ENCODE measurements around the gene NFE2L2. TPM values are rescaled to one million over a fixed set of nuclear protein-coding genes. Genes with fewer than 3 reads are reported as not detected.

Gene NFE2L2
- polyA plus RNA-seq, 1 of the 3 experiments (the other 2 are of a cell fraction) = 40.9 TPM

DNA sequence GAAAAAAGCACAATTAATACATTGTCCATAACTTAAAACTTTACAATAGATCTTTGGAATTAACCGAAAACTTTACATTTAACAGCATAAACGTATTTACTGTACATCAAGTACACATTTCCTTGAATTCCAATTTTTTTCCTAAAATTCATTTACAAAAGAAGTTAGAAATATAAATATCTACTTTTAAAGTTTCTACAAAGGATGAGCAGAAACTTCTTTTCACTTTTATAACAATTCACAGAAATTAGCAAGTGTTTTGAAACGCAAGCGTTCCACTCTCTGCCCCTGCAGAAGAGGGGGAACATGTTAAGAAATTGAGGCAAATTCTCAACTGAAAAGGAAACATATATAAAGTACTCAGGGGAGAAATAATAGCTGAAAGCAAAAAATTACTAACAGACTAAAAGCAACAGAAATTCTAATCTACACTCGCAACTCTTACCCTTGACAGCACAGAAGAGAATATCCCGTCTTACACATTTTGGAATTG is 1.5 kb downstream of the NFE2L2 start:
- TF ChIP-seq, protein P1, sequence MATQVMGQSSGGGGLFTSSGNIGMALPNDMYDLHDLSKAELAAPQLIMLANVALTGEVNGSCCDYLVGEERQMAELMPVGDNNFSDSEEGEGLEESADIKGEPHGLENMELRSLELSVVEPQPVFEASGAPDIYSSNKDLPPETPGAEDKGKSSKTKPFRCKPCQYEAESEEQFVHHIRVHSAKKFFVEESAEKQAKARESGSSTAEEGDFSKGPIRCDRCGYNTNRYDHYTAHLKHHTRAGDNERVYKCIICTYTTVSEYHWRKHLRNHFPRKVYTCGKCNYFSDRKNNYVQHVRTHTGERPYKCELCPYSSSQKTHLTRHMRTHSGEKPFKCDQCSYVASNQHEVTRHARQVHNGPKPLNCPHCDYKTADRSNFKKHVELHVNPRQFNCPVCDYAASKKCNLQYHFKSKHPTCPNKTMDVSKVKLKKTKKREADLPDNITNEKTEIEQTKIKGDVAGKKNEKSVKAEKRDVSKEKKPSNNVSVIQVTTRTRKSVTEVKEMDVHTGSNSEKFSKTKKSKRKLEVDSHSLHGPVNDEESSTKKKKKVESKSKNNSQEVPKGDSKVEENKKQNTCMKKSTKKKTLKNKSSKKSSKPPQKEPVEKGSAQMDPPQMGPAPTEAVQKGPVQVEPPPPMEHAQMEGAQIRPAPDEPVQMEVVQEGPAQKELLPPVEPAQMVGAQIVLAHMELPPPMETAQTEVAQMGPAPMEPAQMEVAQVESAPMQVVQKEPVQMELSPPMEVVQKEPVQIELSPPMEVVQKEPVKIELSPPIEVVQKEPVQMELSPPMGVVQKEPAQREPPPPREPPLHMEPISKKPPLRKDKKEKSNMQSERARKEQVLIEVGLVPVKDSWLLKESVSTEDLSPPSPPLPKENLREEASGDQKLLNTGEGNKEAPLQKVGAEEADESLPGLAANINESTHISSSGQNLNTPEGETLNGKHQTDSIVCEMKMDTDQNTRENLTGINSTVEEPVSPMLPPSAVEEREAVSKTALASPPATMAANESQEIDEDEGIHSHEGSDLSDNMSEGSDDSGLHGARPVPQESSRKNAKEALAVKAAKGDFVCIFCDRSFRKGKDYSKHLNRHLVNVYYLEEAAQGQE (IDR thresholded peaks at IDR 0.05; ENCODE audit: low read depth, low read length) = no peak
- TF ChIP-seq PBX3 (IDR thresholded peaks at IDR 0.05) (no peak), CTCF (IDR thresholded peaks at IDR 0.05) (no peak), JUND (IDR thresholded peaks at IDR 0.05) (no peak), CHD2 (IDR thresholded peaks at IDR 0.05; ENCODE audit: low read length, partially characterized antibody) (no peak), EP300 (IDR thresholded peaks at IDR 0.05; ENCODE audit: borderline replicate concordance in 1 of 2, low read depth in 1 of 2, low read length in 1 of 2) (no peak), FOSL2 (IDR thresholded peaks at IDR 0.05; ENCODE audit: borderline replicate concordance, low read depth) (no peak), RCOR1 (IDR thresholded peaks at IDR 0.05; ENCODE audit: low read length) (no peak), EZH2phosphoT487 (IDR thresholded peaks at IDR 0.05; ENCODE audit: borderline replicate concordance, low read depth) (no peak), FOXM1 (IDR thresholded peaks at IDR 0.05; ENCODE audit: low read depth) (no peak), SIN3A (IDR thresholded peaks at IDR 0.05; ENCODE audit: borderline replicate concordance, low read depth, low read length) (no peak)
- Histone ChIP-seq H3K4me1 (ENCODE audit: control insufficient read depth in 1 of 2, insufficient read depth in 2 of 2, low read depth in 1 of 2, low read length in 1 of 2) (peaks cover 17 to 22% of the 10 kb centered on the region in 2 experiments), H3K79me2 (ENCODE audit: insufficient read depth) (peaks cover 57% of the 10 kb centered on the region), H3K27ac (ENCODE audit: low read depth in 2 of 2, low read length in 1 of 2) (peak overlapping the region; percentile 97), H3K4me2 (peak overlapping the region; percentile 92), H2AFZ (ENCODE audit: low read depth) (no peak overlapping the region), H3K9me3 (peaks cover 3% of the 10 kb centered on the region; the same call in 1 of the 2 replicates), H3K4me3 (ENCODE audit: low read depth in 2 of 2, low read length in 1 of 2) (peak overlapping the region; percentile 71 to 93), H3K9me2 (no peaks in the 10 kb centered on the region), H3K27me3 (ENCODE audit: insufficient read depth) (no peaks in the 10 kb centered on the region), H3K9ac (peak overlapping the region; percentile 98), H3K36me3 (replicated peaks in 1 of 2; ENCODE audit: control insufficient read depth in 1 of 2, insufficient read depth in 2 of 2, low read length in 1 of 2) (peaks cover 7 to 8% of the 10 kb centered on the region in 2 experiments), H4K20me1 (ENCODE audit: insufficient read depth) (peaks cover 51% of the 10 kb centered on the region), H3F3A (replicated peaks; ENCODE audit: insufficient read depth) (peaks cover 10% of the 10 kb centered on the region)
- CTCF ChIA-PET = interaction anchor here (0.6 to 12.3 kb wide), 47 partner anchors 10 to 1136 kb away, joined by 3 to 121 read pairs (median 4); partner anchors contain the start of gene AGPS
- POLR2A ChIA-PET = interaction anchor here (0.6 to 2.5 kb wide), 8 partner anchors 10 to 129 kb away, joined by 3 to 28 read pairs (median 4); partner anchors contain the start of genes AGPS and HNRNPA3
- DNase-seq = no peak
- 7% methylated on average over 6 of the region's 6 CpGs for WGBS (ENCODE audit: low lambda C conversion rate)
